Epithelial cell of proximal tubule (primary cell): Measurements from ENCODE around the gene ADGRG1. TPM values are rescaled to one million over a fixed set of nuclear protein-coding genes. Genes with fewer than 3 reads are reported as not detected.

Experiments used
- DNase-seq: peaks from one replicate; pipeline ENCODE4 v3.0.0-alpha.2; 2011; ENCODE audit warnings: low read depth
- H3K4me3 ChIP-seq: 2 replicates; pipeline ENCODE4 v1.5.1; 2011; ENCODE audit warnings: low read depth, mild to moderate bottlenecking, low read length
- CTCF ChIP-seq: conservative IDR thresholded peaks from 2 replicates; pipeline ENCODE4 v1.5.1; 2012; ENCODE audit warnings: low read depth, mild to moderate bottlenecking, low read length
- total RNA-seq: library from RNA; depleted of rRNA; stranded (reverse); fragments of >200 nt; gene quantifications from 2 replicates; pipeline ENCODE4 v1.2.3, GENCODE V29; 2015

Gene ADGRG1
- total RNA-seq, 1 donor from 2014 or later = 101 TPM

GRCh38 chr16:57658878-57659674, 30.6 kb downstream of the ADGRG1 start:
- TF ChIP-seq CTCF = no peak
- no peak for DNase-seq
- no peak overlapping the region for H3K4me3 ChIP-seq

GRCh38 chr16:57660715-57661463, 32.5 kb downstream of the ADGRG1 start:
- H3K4me3 ChIP-seq = no peak overlapping the region
- DNase-seq = no peak
- no peak for TF ChIP-seq CTCF

GRCh38 chr16:57661510-57661909, 33.1 kb downstream of the ADGRG1 start:
- DNase-seq = no peak
- TF ChIP-seq CTCF = no peak
- H3K4me3 ChIP-seq = no peak overlapping the region

- DNase-seq = no peak
- no peak for TF ChIP-seq CTCF
- no peak overlapping the region for H3K4me3 ChIP-seq
Measured at GRCh38 chr16:57661936-57662906, 33.8 kb downstream of the ADGRG1 start.

DNA sequence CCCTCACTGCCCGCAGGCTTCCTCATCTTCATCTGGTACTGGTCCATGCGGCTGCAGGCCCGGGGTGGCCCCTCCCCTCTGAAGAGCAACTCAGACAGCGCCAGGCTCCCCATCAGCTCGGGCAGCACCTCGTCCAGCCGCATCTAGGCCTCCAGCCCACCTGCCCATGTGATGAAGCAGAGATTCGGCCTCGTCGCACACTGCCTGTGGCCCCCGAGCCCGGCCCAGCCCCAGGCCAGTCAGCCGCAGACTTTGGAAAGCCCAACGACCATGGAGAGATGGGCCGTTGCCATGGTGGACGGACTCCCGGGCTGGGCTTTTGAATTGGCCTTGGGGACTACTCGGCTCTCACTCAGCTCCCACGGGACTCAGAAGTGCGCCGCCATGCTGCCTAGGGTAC, 35.0 kb downstream of the ADGRG1 start:
- DNase-seq = no peak
- no peak for TF ChIP-seq CTCF
- no peak overlapping the region for H3K4me3 ChIP-seq

DNA sequence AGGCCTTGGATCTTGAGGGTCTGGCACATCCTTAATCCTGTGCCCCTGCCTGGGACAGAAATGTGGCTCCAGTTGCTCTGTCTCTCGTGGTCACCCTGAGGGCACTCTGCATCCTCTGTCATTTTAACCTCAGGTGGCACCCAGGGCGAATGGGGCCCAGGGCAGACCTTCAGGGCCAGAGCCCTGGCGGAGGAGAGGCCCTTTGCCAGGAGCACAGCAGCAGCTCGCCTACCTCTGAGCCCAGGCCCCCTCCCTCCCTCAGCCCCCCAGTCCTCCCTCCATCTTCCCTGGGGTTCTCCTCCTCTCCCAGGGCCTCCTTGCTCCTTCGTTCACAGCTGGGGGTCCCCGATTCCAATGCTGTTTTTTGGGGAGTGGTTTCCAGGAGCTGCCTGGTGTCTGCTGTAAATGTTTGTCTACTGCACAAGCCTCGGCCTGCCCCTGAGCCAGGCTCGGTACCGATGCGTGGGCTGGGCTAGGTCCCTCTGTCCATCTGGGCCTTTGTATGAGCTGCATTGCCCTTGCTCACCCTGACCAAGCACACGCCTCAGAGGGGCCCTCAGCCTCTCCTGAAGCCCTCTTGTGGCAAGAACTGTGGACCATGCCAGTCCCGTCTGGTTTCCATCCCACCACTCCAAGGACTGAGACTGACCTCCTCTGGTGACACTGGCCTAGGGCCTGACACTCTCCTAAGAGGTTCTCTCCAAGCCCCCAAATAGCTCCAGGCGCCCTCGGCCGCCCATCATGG, 35.7 kb downstream of the ADGRG1 start:
- H3K4me3 ChIP-seq = no peak overlapping the region
- DNase-seq = no peak
- peak; percentile 17 for TF ChIP-seq CTCF
